Muscle layer of duodenum (tissue), 2 donors: Measurements from ENCODE around the gene LRRC32.
"Not testable (repeated sequence)": the region's sequence is repeated elsewhere in the genome, so short reads cannot be mapped to it uniquely, and the experiment has no call there.

Experiments
- H3K27ac ChIP-seq: one replicate; pipeline ENCODE4 v1.7.0; 2013; ENCODE audit warnings: mild to moderate bottlenecking, low read length
- H3K27me3 ChIP-seq: one replicate; pipeline ENCODE4 v1.7.0; 2013; ENCODE audit warnings: low read depth, mild to moderate bottlenecking, control low read depth, low read length
- H3K36me3 ChIP-seq, 2 donors: one replicate each; pipeline ENCODE4 v1.7.0; 2013; ENCODE audit warnings: low read length in 2 of 2, control low read depth in 1 of 2, mild to moderate bottlenecking in 1 of 2; ENCODE audit not compliant: insufficient read depth in 2 of 2, control insufficient read depth in 1 of 2
- H3K4me1 ChIP-seq, 2 donors: one replicate each; pipeline ENCODE4 v1.7.0; 2013; ENCODE audit warnings: low read length in 2 of 2, mild to moderate bottlenecking in 2 of 2, control low read depth in 1 of 2, moderate library complexity in 1 of 2; ENCODE audit not compliant: insufficient read depth in 2 of 2, control insufficient read depth in 1 of 2
- H3K4me3 ChIP-seq, 2 donors: one replicate each; pipeline ENCODE4 v1.7.0; 2013; ENCODE audit warnings: low read length in 2 of 2, low read depth in 1 of 2, mild to moderate bottlenecking in 1 of 2
- H3K9me3 ChIP-seq, 2 donors: one replicate each; pipeline ENCODE4 v1.7.0; 2013; ENCODE audit warnings: low read length in 2 of 2, control low read depth in 1 of 2, mild to moderate bottlenecking in 1 of 2; ENCODE audit not compliant: control insufficient read depth in 1 of 2
- donor health status: healthy.

The LRRC32 gene

GRCh38 chr11:76654298-76654851 is 16.2 kb downstream of the LRRC32 start:
- Histone ChIP-seq H3K4me1 (peaks cover 0 to 39% of the 10 kb centered on the region in 2 donors), H3K27ac (peak overlapping the region; percentile 60), H3K36me3 (peaks cover 0 to 5% of the 10 kb centered on the region in 2 donors), H3K9me3 (no peaks in the 10 kb centered on the region), H3K27me3 (no peaks in the 10 kb centered on the region), H3K4me3 (no peak overlapping the region)

DNA sequence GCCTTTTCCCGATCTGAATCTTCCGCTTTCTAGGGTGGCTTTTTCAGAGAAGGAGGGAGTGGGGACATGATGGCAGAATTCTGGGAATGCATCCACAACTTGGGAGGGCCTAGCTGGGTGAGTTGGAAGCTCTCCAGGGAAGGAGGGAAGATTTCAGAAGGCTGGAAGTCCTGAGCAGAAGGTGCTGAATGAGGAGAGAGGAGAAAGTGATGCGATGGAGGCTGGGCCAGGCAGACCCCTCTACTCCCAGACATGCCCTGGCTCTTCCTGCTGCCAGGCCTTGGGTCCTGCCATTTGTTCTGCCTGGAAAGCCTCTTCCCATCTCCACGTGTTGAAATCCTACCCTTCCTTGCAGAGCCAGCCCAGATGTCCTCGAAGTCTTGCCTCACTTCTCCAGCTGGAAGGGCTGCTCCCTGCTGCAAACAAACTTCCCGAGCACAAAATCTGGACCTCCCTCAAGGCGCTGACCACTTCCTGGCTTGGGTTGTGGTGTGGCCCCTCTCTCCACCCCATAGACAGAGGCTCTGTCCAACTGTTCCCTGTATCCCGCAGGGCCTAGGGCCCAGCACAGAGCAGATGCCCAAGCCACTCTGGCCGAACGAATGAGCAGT is 16.8 kb downstream of the LRRC32 start:
- Histone ChIP-seq H3K36me3 (no peaks in the 10 kb centered on the region), H3K4me1 (peaks cover 0 to 39% of the 10 kb centered on the region in 2 donors), H3K27me3 (no peaks in the 10 kb centered on the region), H3K9me3 (no peaks in the 10 kb centered on the region), H3K4me3 (no peak overlapping the region), H3K27ac (peak overlapping the region; percentile 60)

DNA sequence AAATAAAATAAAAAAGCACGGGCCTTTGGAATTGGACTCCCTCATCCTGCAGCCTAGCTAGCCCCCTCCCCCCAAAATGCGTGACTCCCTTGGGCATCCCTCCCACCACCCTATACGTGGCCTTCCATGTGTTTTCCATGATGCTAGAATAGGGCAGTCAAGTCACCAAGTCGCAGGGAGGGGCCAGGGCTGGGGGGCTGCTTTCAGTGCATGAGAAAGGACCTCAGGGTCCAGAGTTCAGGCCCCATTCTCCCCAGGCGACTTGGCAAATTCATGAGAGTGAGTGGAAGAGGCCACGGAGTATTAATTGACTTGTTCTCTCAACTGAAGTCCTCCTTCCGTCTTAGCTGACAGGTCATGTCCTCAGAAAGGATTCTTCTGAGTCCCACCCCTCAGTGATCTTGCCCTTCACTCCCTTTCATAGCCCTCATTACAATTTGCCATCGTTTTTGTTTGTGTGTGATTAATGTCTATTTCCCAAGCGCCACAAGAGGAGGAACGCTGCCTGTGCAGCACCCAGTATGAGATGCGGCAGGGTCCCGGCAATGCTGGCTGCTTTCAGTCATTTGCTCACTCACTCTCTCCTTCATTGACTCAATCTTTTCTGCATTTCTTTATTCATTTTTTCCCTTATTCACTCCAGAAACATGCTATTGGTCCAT is 17.4 kb downstream of the LRRC32 start:
- no peak overlapping the region for H3K4me3 ChIP-seq
- H3K9me3 ChIP-seq = no peaks in the 10 kb centered on the region
- H3K4me1 ChIP-seq = peaks cover 0 to 39% of the 10 kb centered on the region in 2 donors
- peak overlapping the region; percentile 45 for H3K27ac ChIP-seq
- no peaks in the 10 kb centered on the region for H3K36me3 ChIP-seq
- H3K27me3 ChIP-seq = no peaks in the 10 kb centered on the region

DNA sequence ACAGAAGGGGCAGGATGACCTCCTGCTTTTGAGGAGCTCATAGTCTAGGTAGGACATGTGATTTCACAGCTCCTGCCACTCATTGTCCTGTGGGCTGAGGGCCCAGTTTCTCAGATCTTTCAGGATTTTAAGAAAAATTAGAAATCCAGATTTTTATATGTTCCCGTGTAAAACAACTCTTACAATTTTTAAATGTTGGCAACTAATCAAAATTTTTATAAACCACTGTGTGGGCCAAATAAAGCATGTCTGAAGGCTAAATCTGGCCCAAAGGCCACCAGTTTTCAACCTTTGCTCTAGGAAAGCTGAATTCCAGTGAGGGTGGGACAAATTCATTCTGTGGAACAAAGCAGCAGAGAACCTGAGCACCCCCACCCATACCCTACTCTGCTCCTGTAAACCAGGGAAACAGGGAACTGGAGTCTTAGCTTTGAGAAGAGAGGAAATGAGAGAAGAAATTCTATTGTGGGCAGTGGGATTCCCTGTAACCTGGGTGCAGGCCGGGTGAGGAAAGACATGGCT is 20.6 kb downstream of the LRRC32 start:
- H3K4me1 ChIP-seq = peaks cover 0 to 22% of the 10 kb centered on the region in 2 donors

GRCh38 chr11:76649011-76649410 is 21.5 kb downstream of the LRRC32 start:
- Histone ChIP-seq H3K27ac (no peak overlapping the region), H3K4me3 (no peak overlapping the region), H3K9me3 (peaks cover 0 to 16% of the 10 kb centered on the region in 2 donors), H3K36me3 (no peaks in the 10 kb centered on the region), H3K27me3 (no peaks in the 10 kb centered on the region), H3K4me1 (peaks cover 0 to 14% of the 10 kb centered on the region in 2 donors)

More for the DNA sequence above, 20.6 kb downstream of the LRRC32 start:
- peaks cover 0 to 16% of the 10 kb centered on the region in 2 donors for H3K9me3 ChIP-seq
- H3K4me3 ChIP-seq = no peak overlapping the region
- H3K27ac ChIP-seq = no peak overlapping the region
- no peaks in the 10 kb centered on the region for H3K27me3 ChIP-seq
- no peaks in the 10 kb centered on the region for H3K36me3 ChIP-seq

GRCh38 chr11:76648061-76648460 is 22.5 kb downstream of the LRRC32 start:
- Histone ChIP-seq H3K4me3 (no peak overlapping the region), H3K4me1 (peaks cover 0 to 5% of the 10 kb centered on the region in 2 donors), H3K36me3 (no peaks in the 10 kb centered on the region), H3K9me3 (peaks cover 0 to 16% of the 10 kb centered on the region in 2 donors), H3K27ac (no peak overlapping the region), H3K27me3 (no peaks in the 10 kb centered on the region)

DNA sequence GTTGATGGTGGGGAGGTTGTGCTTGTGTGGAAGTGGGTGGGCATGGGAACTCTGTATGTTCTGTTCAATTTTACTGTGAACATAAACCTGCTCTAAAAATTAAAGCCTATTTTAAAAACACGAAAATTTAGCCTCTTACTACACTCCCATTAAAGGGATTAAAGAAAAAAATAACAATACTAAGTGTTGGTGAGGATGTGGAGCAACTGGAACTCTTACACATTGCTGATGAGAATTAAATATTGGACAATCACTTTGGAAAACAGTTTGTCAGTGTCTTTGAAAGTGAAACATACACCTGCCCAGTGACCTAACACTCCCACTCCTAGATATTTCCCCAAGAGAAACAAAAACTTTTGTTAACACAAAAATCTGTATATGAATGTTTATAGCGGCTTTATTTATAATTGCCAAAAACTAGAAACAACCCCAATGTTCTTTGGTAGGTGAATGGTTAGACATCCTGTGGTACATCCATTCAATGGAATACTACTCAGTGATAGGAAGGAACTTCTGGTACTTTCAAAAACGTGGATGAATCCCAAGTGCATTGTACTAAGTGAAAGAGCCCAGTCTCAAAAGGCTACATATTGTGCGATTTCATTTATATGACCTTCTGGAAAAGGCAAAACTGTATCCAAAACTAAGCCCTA is 23.5 kb downstream of the LRRC32 start:
- Histone ChIP-seq H3K9me3 (peaks cover 0 to 16% of the 10 kb centered on the region in 2 donors), H3K4me3 (no peak overlapping the region), H3K27ac (no peak overlapping the region), H3K27me3 (no peaks in the 10 kb centered on the region), H3K4me1 (peaks cover 0 to 5% of the 10 kb centered on the region in 2 donors), H3K36me3 (no peaks in the 10 kb centered on the region)

GRCh38 chr11:76644591-76644990 is 26.0 kb downstream of the LRRC32 start:
- Histone ChIP-seq H3K9me3 (peaks cover 0 to 16% of the 10 kb centered on the region in 2 donors), H3K27ac (no peak overlapping the region), H3K4me1 (no peaks in the 10 kb centered on the region), H3K4me3 (no peak overlapping the region), H3K36me3 (no peaks in the 10 kb centered on the region), H3K27me3 (no peaks in the 10 kb centered on the region)

DNA sequence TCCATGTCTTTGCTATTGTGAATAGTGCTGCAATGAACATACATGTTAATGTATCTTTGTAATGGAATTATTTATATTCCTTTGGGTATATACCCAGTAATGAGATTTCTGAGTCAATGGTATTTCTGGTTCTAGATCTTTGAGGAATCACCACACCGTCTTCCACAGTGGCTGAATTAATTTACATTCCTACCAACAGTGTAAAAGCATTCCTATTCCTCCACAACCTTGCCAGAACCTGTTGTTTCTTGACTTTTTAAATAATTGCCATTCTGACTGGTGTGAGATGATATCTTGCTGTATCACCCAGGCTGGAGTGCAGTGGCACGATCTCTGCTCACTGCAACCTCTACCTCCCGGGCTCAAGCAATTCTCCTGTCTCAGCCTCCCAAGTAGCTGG is 26.8 kb downstream of the LRRC32 start:
- H3K27me3 ChIP-seq, H3K4me1 ChIP-seq, H3K27ac ChIP-seq, H3K4me3 ChIP-seq, H3K36me3 ChIP-seq: not testable (repeated sequence)
- peaks cover 0 to 16% of the 10 kb centered on the region in 2 donors for H3K9me3 ChIP-seq

GRCh38 chr11:76642341-76642740 is 28.2 kb downstream of the LRRC32 start:
- Histone ChIP-seq H3K27me3 (no peaks in the 10 kb centered on the region), H3K4me1 (no peaks in the 10 kb centered on the region), H3K27ac (no peak overlapping the region), H3K9me3 (peaks cover 0 to 12% of the 10 kb centered on the region in 2 donors), H3K36me3 (no peaks in the 10 kb centered on the region), H3K4me3 (no peak overlapping the region)

GRCh38 chr11:76641905-76642304 is 28.6 kb downstream of the LRRC32 start:
- Histone ChIP-seq H3K27ac (no peak overlapping the region), H3K36me3 (no peaks in the 10 kb centered on the region), H3K4me1 (no peaks in the 10 kb centered on the region), H3K4me3 (no peak overlapping the region), H3K9me3 (peaks cover 0 to 7% of the 10 kb centered on the region in 2 donors), H3K27me3 (no peaks in the 10 kb centered on the region)
